ENCODE data around the gene UTS2B.

DNA sequence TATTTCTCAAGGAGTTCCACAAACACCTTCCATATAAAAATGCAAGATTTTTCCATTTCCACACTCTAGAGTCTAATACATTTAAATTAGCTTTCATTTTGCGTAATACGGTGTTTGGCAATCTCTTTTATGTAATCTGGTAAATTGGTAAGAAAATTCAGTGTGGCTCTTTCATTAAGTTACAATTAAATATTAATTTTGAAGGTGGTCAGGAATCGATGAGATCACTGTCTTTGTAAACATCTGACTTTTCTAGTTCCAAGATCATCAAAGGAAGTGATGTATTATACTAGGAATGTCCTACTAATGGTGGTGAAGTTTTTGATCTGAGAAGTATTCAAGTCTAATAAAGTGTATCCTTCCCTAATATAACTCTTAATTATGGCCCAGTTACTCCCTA, 1.1 kb upstream of the UTS2B start:
- TF ChIP-seq EGR1 (IDR thresholded peaks at IDR 0.05; ENCODE audit: low read depth in 2 of 2) (no peak), FOXA2 (IDR thresholded peaks at IDR 0.05) (no peak), TAF1 (conservative IDR thresholded peaks at IDR 0.05) (no peak)
- TF ChIP-seq, protein P1, sequence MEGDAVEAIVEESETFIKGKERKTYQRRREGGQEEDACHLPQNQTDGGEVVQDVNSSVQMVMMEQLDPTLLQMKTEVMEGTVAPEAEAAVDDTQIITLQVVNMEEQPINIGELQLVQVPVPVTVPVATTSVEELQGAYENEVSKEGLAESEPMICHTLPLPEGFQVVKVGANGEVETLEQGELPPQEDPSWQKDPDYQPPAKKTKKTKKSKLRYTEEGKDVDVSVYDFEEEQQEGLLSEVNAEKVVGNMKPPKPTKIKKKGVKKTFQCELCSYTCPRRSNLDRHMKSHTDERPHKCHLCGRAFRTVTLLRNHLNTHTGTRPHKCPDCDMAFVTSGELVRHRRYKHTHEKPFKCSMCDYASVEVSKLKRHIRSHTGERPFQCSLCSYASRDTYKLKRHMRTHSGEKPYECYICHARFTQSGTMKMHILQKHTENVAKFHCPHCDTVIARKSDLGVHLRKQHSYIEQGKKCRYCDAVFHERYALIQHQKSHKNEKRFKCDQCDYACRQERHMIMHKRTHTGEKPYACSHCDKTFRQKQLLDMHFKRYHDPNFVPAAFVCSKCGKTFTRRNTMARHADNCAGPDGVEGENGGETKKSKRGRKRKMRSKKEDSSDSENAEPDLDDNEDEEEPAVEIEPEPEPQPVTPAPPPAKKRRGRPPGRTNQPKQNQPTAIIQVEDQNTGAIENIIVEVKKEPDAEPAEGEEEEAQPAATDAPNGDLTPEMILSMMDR (IDR thresholded peaks at IDR 0.05; ENCODE audit: low read depth, low read length, missing input control) = no peak

Data from liver (tissue), 3 donors.